HG03135 (cell line): Measurements from ENCODE around the gene ISY1.
"Not testable (repeated sequence)": the region's sequence is repeated elsewhere in the genome, so short reads cannot be mapped to it uniquely, and the experiment has no call there.

Experiments
- ATAC-seq: cut with Tn5 transposase; IDR thresholded peaks from one replicate; pipeline ENCODE4 v1.9.1; 2021; ENCODE audit warnings: mild to moderate bottlenecking, moderate library complexity; ENCODE audit not compliant: unreplicated experiment

ISY1 gene

DNA sequence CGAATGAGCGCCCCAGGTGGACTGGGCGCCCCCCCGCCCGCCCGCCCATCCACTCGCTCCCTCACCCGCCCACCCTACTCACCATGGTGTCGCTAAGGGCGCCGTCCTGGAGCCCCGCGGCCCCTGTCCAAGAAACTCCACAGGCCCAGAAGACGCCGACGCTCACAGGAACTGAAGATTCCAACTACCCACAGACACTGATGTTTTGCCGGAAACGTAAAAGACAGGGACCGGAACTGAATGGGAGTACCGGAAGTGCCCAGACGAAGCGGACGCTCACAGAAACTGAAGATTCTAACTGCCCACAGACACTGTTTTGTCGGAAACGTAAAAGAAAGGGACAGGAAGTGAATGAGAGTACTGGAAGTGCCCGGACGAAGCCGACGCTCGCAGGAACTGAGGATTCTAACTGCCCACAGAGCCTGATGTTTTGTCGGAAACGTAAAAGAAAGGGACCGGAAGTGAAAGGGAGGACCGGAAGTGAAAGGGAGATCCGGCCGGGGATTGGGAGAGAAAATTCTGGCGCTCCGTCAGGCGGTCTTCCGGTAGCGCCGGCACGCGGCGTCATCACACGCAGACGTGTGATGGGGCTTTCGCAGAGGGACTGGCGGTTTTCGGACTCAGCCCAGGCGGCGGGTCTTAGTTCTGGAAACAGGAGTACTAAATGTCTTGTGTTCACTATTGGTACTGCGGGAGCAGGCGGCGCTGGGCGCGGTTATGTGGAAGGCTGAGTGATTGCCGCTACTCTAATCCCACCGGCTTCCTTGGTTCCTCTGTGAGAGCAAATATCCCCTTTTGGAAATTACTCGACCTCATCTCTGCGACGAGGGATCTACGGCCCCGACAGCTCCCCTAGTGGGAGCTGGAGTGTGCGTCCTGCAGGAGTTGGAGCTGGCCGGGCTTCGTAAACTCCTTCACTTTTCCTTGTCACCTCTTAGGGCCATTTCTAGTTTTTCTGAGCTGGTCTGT is at the start of gene ISY1:
ISY1 (minus strand) TSS at position 173 of the 969 bp plus-strand sequence; CDS start at position 85, 88 bp downstream.
- peak; percentile 75 for ATAC-seq

DNA sequence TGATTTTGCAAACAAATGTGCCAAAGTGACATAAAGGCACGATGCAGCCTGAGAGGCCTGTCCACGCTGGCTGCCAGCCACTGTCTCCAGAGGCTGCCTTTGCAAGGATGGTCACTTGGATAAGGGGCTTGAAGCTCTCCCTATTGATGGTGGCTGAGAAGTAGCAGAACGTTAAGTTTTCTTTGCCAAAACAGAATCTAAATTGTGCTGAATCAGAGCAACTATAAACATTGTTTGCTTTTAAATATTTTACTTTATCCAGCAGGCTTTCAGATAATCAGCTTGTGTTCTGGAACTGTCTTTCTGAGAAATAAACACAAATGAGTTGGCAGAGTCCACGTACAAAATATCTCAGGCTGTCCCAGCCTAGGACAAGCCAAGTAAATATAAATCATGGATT is 46.6 kb upstream of the ISY1 start:
- ATAC-seq, result no peak

DNA sequence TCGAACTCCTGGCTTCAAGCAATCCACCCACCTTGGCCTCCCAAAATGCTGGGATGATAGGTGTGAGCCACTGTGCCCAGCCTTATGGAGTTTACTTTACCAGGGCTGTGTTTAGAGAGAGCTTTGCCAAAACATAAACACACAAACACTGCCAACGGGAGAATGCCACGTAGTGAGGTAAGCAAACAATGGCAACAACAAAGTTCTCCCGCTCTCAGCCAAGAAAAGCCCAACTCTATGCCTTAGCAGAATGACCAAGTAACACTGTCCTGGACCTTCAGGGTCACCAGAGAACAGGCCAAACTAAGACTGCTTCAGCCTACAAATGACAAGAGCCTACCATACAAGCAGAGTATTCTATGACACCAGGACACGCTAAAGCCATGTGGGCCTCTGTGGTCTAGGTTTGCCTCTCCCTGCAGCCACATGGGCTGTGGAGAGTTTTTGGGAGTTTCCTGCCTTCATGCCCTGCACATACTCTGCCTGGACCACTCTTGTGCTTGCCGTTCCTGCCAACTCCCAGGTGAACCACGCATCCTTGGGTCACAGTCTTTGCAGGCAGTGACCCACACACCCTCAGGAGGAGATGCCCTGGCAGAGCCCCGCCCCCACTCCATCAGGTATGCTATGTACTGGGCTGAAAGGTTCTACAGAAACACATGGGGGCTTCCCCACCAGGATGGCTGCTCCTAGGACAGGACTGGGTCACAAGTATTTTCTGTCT is 44.4 kb upstream of the ISY1 start:
- no peak for ATAC-seq

DNA sequence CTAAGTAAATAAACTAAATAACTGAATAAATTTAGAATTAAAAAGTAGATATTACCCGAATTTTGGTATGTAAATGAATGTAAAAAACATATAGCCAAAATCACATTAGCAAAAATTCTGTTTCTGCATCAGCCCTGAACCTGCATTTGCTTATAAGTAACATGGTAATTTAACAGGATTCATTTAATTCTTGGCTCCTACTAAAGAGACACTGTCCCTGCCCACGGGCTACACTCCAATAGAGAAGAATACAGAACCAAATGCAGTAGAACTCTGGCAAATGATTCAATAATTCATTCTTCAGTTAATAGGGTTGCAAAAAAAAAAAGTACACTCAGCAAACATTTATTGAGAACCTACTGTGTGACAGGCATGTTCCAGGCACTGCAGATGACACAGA is 43.6 kb upstream of the ISY1 start:
- ATAC-seq, result no peak

DNA sequence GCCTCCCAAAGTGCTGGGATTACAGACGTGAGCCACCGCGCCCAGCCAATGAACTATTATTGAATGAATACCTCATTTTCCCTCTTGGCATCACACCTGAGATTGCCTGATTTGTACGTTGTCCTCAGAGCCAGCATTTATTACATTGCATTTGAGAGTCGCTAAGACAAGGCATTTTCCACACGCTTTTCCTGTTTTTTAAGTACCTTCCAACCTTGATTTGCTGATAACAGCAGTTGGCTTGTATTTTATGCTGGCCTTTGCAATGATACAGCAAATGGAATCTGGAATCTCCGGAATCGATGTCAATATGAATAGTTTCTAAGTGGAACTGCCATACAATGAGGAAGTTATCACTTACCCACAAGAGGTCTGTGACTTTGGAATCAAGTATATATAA is 38.5 kb upstream of the ISY1 start:
- ATAC-seq, result no peak

DNA sequence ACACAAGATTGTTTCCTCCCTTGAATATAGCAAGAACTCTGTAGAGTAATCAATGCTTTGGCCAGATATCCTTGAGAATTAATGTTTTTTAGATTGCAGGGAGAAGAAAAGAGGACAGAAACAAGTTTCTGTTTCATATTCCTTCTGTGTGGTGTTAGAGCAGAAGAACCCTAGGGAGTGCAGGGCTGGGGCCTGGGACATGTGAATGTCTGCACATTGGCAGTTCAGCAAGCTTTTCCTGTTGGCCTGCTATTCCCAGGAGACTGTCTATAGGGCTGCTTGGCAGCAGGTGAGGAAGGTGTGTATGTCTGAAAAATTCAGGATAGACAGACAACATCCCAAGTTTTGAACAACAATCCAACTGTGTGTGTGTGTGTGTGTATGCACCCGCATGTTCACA is 36.5 kb upstream of the ISY1 start:
- no peak for ATAC-seq

DNA sequence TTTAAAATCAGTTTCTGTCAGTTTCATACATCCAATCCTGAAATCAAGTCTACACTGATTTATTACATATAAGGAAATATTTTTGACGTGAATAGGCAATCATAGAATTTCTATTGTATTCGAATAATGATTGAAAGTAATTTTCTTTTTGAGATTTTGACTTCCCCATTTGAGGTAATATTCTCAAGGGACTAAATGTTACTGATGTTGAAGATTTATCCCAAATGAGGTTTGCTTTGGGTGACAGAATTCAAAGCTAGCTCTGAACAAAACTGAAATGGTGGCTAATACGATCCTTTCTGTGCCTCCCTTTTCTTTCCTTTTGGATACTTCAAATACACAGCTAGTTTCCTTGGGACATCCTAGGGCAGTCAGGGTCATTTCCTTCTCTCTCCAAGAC is 35.7 kb upstream of the ISY1 start:
- no peak for ATAC-seq

DNA sequence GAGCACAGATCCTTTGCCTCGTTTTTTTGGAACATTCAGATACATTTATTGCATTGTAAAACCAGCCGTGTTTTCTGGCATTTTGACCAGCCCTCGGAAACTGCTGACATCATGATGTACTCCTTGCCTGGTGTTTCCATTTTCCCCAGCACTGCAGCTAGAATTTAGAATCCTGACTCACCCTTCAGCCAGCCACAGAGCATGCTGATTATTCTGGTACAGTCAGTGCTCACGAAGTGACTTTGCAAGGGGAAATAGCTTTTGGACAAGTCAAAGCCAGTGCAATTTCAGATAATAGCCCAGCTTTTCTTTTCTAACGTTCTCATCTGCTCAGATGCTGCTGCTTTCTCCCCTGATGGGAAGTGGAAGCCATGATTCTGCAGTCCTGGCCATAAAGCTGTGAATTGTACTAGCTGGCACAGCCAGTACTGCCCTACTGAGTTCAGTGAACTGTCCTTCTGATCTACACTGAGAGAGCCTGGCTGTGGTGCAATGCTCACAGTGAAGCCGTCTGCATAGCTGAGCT is 34.9 kb upstream of the ISY1 start:
- ATAC-seq, result no peak

DNA sequence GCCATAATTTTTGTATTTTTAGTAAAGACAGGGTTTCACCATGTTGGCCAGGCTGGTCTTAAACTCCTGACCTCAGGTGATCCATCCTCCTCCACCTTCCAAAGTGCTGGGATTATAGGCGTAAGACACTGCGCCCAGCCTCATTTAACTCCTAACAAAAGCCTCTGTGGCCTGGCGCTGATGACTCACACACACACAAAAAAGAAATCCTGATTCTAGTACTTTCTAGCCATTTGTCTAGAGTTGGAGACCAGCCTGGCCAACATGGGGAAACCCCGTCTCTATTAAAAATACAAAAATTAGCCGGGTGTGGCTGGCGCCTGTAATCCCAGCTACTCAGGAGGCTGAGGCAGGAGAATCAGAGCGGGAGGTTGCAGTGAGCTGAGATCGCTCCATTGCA is 28.9 kb upstream of the ISY1 start:
- ATAC-seq, result not testable (repeated sequence)

DNA sequence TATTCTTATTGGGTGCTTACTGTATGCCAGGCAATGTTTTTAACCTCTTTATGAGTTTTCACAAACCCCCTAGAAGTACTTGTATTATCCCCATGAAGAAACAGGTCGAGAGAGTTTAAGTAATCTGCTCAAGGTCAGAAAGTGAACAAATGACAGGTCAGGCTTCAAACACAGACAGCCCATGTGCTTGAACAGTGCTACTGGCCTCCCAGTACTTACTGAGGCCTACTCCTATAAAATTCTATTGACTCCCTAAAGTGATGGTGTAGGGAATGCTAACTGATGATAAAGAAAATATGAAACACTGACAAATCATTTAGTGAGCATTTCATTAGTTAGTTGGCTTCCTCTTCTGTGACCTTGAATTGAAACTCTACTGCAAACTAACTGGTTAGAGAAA is 27.0 kb upstream of the ISY1 start:
- ATAC-seq, result no peak

DNA sequence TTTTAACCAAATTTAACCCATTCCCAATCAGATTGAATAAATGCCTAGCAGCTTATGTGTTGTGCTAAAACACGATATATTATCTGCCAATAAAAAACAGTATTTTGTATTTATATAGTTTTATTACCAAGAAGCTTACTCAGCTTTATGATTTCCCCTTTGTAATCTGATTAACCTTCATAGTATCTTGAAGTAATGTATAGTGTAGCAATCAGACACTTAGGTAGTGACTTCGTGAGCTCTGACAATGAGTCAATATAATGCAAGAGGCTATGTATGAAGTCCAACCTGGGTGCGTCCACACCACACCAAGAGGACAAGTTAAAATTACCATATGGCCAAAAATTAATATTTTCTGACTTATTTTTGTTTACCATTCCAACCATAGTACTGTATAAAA is 24.9 kb upstream of the ISY1 start:
- ATAC-seq, result no peak

DNA sequence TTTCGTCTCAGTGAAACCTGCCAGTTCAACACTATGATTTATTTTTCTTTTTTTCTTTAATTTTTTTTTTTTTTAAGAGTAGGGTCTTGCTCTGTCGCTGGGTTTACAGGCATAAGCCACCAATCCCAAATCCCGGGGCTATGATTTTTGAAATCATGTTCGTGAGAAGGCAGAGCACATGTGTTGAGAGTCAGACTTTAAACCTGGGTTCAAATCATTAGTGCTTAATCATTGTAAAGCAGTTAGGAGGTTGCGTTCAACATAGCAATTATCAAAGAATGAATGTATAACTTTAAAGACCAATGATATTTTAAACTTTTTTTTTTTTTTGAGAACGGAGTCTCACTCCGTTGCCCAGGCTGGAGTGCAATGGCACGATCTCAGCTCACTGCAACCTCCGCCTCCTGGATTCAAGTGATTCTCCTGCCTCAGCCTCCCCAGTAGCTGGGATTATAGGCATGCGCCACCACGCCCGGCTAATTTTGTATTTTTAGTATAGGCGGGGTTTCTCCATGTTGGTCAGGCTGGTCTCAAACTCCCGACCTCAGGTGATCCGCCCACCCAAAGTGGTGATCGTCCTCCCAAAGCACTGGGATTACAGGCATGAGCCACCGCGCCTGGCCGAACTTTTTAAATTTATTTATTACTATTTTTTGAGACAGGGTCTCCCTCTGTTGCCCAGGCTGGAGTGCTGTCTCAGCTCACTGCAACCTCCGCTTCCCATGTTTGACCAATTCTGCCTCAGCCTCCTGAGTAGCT is 24.1 kb upstream of the ISY1 start:
- ATAC-seq, result not testable (repeated sequence)

DNA sequence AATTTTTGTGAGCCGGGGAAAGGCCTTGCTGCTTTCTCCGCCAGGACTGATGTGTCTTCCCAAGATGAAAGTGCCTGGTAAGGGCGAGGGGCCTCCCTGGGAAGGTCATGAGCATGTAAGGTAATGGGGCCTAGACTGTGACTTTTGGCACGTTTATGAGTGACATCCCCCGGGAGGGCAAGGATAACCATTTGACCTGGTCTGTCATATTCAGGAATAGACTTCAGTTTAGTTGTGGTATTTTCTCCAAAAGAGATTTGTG is 23.5 kb upstream of the ISY1 start:
- peak; percentile 11 for ATAC-seq

DNA sequence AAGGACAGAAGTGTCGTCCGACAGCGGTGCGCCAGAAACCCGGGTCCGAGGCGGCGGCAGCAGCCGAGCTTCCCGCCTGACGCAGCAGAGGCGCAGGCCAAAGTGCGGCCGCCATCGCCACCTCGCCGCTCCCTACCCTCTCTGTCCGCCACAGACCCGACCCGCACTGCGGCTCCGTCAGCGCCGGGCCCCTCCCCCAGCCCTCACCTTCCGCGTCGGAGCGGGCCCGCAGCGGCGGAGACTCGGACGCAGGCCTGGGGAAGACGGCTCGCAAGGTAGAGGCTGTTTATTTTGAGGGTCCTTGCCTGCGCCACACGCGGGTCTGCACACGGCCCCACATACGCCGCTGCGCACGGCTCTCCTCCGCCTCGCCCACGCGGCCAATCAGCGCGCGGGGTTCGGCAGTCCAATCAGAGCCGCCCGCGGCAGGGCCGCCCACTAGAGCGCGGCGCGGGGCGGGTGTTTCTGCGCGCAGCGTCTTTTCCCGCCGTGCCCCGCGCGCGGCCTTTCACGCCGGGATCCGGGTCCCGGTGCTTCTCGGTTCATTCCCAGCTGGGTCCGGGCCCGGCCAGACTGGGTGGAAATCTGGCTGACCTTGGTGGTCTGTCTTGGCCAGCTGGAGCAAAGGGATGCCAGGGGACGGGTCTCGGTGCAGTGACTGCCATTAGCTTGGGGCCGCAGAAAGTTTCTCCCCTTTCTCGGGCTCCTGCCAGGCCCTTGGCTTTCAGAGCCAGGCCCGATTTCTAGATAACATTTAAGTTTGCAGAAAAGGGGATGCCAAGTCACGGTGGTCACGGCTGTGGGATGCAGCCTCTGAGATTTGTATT is 22.9 kb upstream of the ISY1 start, which contains the start of gene CNBP:
CNBP (minus strand) TSS at position 328 of the 827 bp plus-strand sequence. CDS start 12,139 bp downstream, outside the sequence.
- ATAC-seq, result peak; percentile 96

DNA sequence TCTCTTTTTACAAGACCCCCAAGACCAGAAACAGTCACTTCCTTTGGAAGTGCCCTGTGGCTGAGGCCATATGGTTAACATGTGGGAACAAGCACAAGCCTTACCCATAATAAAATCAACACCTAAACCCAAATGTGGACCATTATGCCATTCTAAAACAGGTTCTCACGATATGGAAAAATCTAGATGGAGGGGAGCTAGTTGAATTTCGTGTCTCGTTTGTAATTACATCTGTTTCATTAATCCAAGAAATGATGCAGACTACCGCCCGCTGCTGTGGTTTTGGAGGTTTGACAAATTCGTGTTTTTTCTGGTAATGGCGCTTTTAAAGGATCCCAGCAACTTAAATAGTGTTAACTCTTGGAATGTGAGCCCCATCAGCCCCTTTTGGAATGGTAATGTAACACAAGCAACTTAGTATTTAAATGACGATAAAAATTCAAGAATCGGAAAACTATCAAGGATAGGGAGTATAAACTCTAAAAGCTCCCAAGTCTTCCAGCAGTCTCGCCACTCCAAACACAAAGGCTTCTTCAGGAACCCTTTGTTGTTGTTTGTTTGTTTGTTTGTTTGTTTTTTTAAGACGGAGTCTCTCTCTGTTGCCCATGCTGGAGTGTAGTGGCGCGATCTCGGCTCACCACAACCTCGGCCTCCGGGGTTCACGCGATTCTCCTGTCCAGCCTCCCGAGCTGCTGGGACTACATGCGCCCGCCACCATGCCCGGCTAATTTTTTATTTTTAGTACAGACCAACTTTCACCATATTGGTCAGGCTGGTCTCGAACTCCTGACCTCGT is 21.7 kb upstream of the ISY1 start:
- ATAC-seq, result no peak

DNA sequence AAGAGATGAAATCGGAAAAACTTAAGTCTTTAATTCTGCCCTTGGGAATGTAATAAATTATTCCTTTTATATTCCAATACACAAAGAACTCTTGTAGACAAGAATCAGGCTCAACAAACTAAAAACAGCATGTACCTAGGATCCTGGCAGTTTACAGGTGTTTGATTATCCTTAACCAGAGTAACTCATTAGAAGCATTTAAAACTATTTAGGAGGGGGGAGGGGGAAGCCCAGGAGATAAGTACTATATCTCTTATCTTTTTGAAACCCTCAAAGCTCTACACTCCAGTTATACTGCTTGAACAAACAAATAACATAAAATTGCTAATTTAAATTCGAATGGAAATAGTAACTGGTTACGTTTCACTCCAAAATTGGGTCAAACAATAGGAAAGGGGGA is 21.0 kb upstream of the ISY1 start:
- ATAC-seq, result no peak

DNA sequence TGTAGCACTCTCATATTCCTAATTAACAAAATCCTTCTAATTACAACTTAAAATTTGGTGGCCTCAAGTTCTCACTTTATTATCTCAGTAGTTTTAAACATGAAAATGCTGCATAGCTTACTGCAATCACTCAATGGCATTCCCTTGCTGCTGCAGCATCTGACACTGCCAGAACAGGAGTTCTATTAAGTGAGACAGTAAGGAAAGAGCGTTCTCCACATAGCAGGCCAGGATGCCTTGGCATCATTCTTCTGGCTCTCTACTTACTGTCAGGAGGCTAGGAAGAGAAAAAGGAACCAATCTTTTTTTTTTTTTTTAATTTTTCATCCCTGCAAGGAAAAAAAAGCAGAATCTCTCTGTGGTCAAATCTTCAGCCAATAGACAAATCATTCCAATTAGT is 19.6 kb upstream of the ISY1 start:
- ATAC-seq, result no peak

DNA sequence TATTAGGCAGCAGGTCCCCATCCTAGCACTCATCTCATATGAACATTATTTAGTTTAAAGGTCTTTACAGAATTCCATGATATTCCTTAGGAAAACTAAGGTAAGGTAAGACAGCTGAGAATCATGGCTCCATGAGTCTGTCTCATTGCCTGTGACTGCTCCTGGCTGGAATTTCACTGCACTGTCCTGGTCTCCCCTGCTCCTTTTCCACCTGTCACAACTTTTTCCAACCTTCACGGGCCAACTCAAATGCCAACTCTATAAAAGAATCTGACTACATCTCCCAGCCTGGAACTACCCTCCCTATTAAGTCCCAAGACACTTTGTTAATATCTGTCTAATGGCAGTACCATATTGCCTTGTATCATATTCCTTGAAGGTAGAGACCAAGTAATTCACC is 15.2 kb upstream of the ISY1 start:
- ATAC-seq, result no peak

DNA sequence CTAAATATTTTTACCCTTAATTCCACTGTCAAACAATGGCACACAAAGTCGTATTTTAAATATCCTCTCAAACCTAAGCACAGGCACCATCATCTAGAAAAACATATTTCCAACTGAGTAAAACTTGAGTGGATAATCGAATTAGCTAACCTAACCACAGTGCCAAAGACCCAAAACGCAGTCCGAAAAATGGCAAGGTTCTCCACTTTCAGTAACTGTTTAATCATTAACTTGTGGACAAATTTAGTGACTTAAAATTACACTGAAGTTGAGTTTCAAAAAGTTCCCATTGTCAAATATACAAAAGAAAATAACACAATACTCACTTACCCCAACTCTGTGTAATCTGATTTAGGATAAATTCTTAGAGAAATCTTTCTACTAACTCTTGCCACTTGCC is 12.9 kb upstream of the ISY1 start:
- ATAC-seq, result no peak

DNA sequence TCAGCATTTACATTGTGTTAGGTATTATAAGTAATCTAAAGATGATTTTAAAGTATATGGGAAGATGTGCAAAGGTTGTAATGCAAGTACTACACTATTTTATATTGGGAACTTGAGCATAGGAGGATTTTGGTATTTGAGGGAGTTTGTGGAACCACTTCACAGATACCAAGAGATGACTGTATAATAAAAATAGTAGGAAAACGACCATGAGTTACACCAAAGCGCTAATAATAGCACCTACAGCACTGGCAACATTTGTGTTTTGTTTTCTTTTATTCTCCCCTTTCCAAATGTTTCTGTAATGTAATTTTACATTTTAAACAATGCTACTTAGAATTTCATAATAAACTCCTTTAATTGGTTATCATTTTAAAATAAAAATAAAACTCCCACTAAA is 12.3 kb upstream of the ISY1 start:
- ATAC-seq, result no peak
